Vein endothelial cell (primary cell): ENCODE measurements around the gene FKTN. TPM values are rescaled to one million over a fixed set of nuclear protein-coding genes. Genes with fewer than 3 reads are reported as not detected.

Experiments
- total RNA-seq: library from RNA; depleted of rRNA; stranded (reverse); fragments of >200 nt; gene quantifications from 2 replicates; pipeline ENCODE4 v1.2.3, GENCODE V29; 2012

FKTN gene
- total RNA-seq = 24.5 and 29.7 TPM in 2 replicates

GRCh38 chr9:105557804-105558610, at the start of gene FKTN:
FKTN (plus strand) TSS chr9:105558131; CDS start chr9:105575033, 16,902 bp downstream.

GRCh38 chr9:105662184-105663104, 104.5 kb downstream of the FKTN start, which contains the start of gene TAL2:
TAL2 (plus strand) TSS chr9:105662457; CDS start chr9:105662497, 40 bp downstream.

Other genes starting within 250 kb of the FKTN start
- 3.6 and 6.9 TPM in 2 replicates for gene FSD1L, start 110.1 kb upstream of the FKTN start, total RNA-seq
- 0.65 TPM in 1 of 2 replicates, not detected in the other for gene TAL2, start 104.3 kb downstream of the FKTN start, total RNA-seq
- 5.2 and 7.5 TPM in 2 replicates for gene TMEM38B, start 136.4 kb downstream of the FKTN start, total RNA-seq